Mucosa of rectum (tissue), 2 donors: Measurements from ENCODE around the gene CNN3.
A peak's percentile ranks its signal among the peaks of the same experiment; 100 is the strongest.

Source experiments
- H3K27ac ChIP-seq, 2 donors: one replicate each; pipeline ENCODE4 v1.7.0; 2013; ENCODE audit warnings: inconsistent platforms in 2 of 2, low read depth in 2 of 2, low read length in 2 of 2
- H3K27me3 ChIP-seq, 2 donors: one replicate each; pipeline ENCODE4 v1.7.0; 2013; ENCODE audit warnings: low read length in 2 of 2; ENCODE audit not compliant: control insufficient read depth in 2 of 2, insufficient read depth in 2 of 2
- H3K36me3 ChIP-seq, 2 donors: one replicate each; pipeline ENCODE4 v1.7.0; 2013; ENCODE audit warnings: low read length in 2 of 2; ENCODE audit not compliant: control insufficient read depth in 2 of 2, insufficient read depth in 2 of 2
- H3K4me1 ChIP-seq, 2 donors: one replicate each; pipeline ENCODE4 v1.7.0; 2013; ENCODE audit warnings: low read length in 2 of 2, mild to moderate bottlenecking in 1 of 2; ENCODE audit not compliant: control insufficient read depth in 2 of 2, insufficient read depth in 2 of 2
- H3K4me3 ChIP-seq, 2 donors: one replicate each; pipeline ENCODE4 v1.7.0; 2013; ENCODE audit warnings: low read length in 2 of 2
- H3K9ac ChIP-seq, 2 donors: one replicate each; pipeline ENCODE4 v1.7.0; 2013; ENCODE audit warnings: low read length in 2 of 2, low read depth in 1 of 2, mild to moderate bottlenecking in 1 of 2
- H3K9me3 ChIP-seq, 2 donors: one replicate each; pipeline ENCODE4 v1.7.0; 2013; ENCODE audit warnings: low read length in 2 of 2; ENCODE audit not compliant: control insufficient read depth in 2 of 2
- donor health status: healthy.
- donor health status: Normal muscosa, but diverticular disease.

CNN3 gene

GRCh38 chr1:94935476-94935875 lies 8.6 kb upstream of the CNN3 start:
- no peak overlapping the region for H3K9ac ChIP-seq
- no peak overlapping the region for H3K27ac ChIP-seq
- H3K27me3 ChIP-seq, result no peaks in the 10 kb centered on the region
- H3K4me3 ChIP-seq, result no peak overlapping the region
- H3K4me1 ChIP-seq, result peaks cover 0 to 3% of the 10 kb centered on the region in 2 donors
- no peaks in the 10 kb centered on the region for H3K9me3 ChIP-seq
- peaks cover 0 to 2% of the 10 kb centered on the region in 2 donors for H3K36me3 ChIP-seq

GRCh38 chr1:94935034-94935433 lies 8.1 kb upstream of the CNN3 start:
- Histone ChIP-seq H3K9ac (no peak overlapping the region), H3K27me3 (no peaks in the 10 kb centered on the region), H3K4me3 (no peak overlapping the region), H3K36me3 (peaks cover 0 to 2% of the 10 kb centered on the region in 2 donors), H3K4me1 (peaks cover 0 to 5% of the 10 kb centered on the region in 2 donors), H3K9me3 (no peaks in the 10 kb centered on the region), H3K27ac (no peak overlapping the region)

GRCh38 chr1:94934551-94934950 lies 7.6 kb upstream of the CNN3 start:
- Histone ChIP-seq H3K27ac (no peak overlapping the region), H3K9ac (no peak overlapping the region), H3K4me1 (peaks cover 3 to 8% of the 10 kb centered on the region in 2 donors), H3K9me3 (no peaks in the 10 kb centered on the region), H3K36me3 (peaks cover 0 to 2% of the 10 kb centered on the region in 2 donors), H3K27me3 (no peaks in the 10 kb centered on the region), H3K4me3 (no peak overlapping the region)

GRCh38 chr1:94931254-94931841 lies 4.4 kb upstream of the CNN3 start:
- H3K4me3 ChIP-seq, result no peak overlapping the region
- no peak overlapping the region for H3K27ac ChIP-seq

GRCh38 chr1:94929351-94930217 lies 2.7 kb upstream of the CNN3 start:
- H3K9me3 ChIP-seq, result no peaks in the 10 kb centered on the region
- peak overlapping the region; percentile 32 to 58 for H3K27ac ChIP-seq
- H3K27me3 ChIP-seq, result no peaks in the 10 kb centered on the region
- H3K4me3 ChIP-seq, result peak overlapping the region; percentile 55 to 77
- H3K36me3 ChIP-seq, result peaks cover 0 to 2% of the 10 kb centered on the region in 2 donors
- peak overlapping the region; percentile 44 to 95 for H3K9ac ChIP-seq
- H3K4me1 ChIP-seq, result peaks cover 22 to 31% of the 10 kb centered on the region in 2 donors

More at GRCh38 chr1:94931254-94931841, 4.4 kb upstream of the CNN3 start:
- Histone ChIP-seq H3K27me3 (no peaks in the 10 kb centered on the region), H3K9ac (no peak overlapping the region), H3K36me3 (peaks cover 0 to 2% of the 10 kb centered on the region in 2 donors), H3K9me3 (no peaks in the 10 kb centered on the region), H3K4me1 (peaks cover 16 to 20% of the 10 kb centered on the region in 2 donors)

GRCh38 chr1:94928293-94928939 lies 1.5 kb upstream of the CNN3 start:
- peaks cover 22 to 40% of the 10 kb centered on the region in 2 donors for H3K4me1 ChIP-seq
- H3K27me3 ChIP-seq, result no peaks in the 10 kb centered on the region
- no peaks in the 10 kb centered on the region for H3K9me3 ChIP-seq
- H3K4me3 ChIP-seq, result peak overlapping the region; percentile 50 to 77
- peak overlapping the region; percentile 93 to 95 for H3K27ac ChIP-seq
- peak overlapping the region; percentile 77 to 95 for H3K9ac ChIP-seq
- peaks cover 0 to 2% of the 10 kb centered on the region in 2 donors for H3K36me3 ChIP-seq

GRCh38 chr1:94927405-94928175 lies 680 bp upstream of the CNN3 start:
- H3K27me3 ChIP-seq, result no peaks in the 10 kb centered on the region
- H3K9ac ChIP-seq, result peak overlapping the region; percentile 77 to 95
- peaks cover 22 to 46% of the 10 kb centered on the region in 2 donors for H3K4me1 ChIP-seq
- no peaks in the 10 kb centered on the region for H3K9me3 ChIP-seq
- H3K27ac ChIP-seq, result peak overlapping the region; percentile 93 to 95
- no peaks in the 10 kb centered on the region for H3K36me3 ChIP-seq
- peak overlapping the region; percentile 77 to 89 for H3K4me3 ChIP-seq

- peaks cover 22 to 53% of the 10 kb centered on the region in 2 donors for H3K4me1 ChIP-seq
- peak overlapping the region; percentile 85 to 89 for H3K4me3 ChIP-seq
- H3K27me3 ChIP-seq, result no peaks in the 10 kb centered on the region
- H3K9ac ChIP-seq, result peak overlapping the region; percentile 76 to 95
- no peaks in the 10 kb centered on the region for H3K36me3 ChIP-seq
- H3K9me3 ChIP-seq, result no peaks in the 10 kb centered on the region
- peak overlapping the region; percentile 93 to 95 for H3K27ac ChIP-seq
Observed at GRCh38 chr1:94926126-94926914, 590 bp downstream of the CNN3 start.

GRCh38 chr1:94925561-94926125 lies 1.3 kb downstream of the CNN3 start:
- Histone ChIP-seq H3K9me3 (no peaks in the 10 kb centered on the region), H3K4me1 (peaks cover 26 to 53% of the 10 kb centered on the region in 2 donors)

More at GRCh38 chr1:94925561-94926125, 1.3 kb downstream of the CNN3 start:
- H3K27me3 ChIP-seq, result no peaks in the 10 kb centered on the region
- peak overlapping the region; percentile 93 to 95 for H3K27ac ChIP-seq
- H3K4me3 ChIP-seq, result peak overlapping the region; percentile 85 to 89
- no peaks in the 10 kb centered on the region for H3K36me3 ChIP-seq
- peak overlapping the region; percentile 76 to 95 for H3K9ac ChIP-seq
